Left lung (tissue), 10 donors: ENCODE measurements around the gene CHD5. TPM values are rescaled to one million over a fixed set of nuclear protein-coding genes. Genes with fewer than 3 reads are reported as not detected.

Experiments used
- ATAC-seq: fragments of 200-7000 bp; cut with Tn5 transposase; one replicate; pipeline ENCODE4 v1.9.1; 2020; ENCODE audit warnings: moderate library complexity
- DNase-seq, 4 donors: peaks; one replicate each; pipeline ENCODE4 v3.0.0-alpha.2; 2013 to 2020
- H3K27ac ChIP-seq, 2 donors: fragments of 200-600 bp; sonication (generic) in 1 of 2; one replicate each; pipeline versions ENCODE4 v1.5.0 to v1.8.0; 2020 to 2021
- H3K27me3 ChIP-seq, 2 donors: fragments of 200-600 bp; sonication (generic) in 1 of 2; one replicate each; pipeline versions ENCODE4 v1.5.0 to v1.8.0; 2020 to 2021
- H3K36me3 ChIP-seq, 2 donors: fragments of 200-600 bp; sonication (generic) in 1 of 2; one replicate each; pipeline versions ENCODE4 v1.5.0 to v1.8.0; 2020 to 2021
- H3K4me1 ChIP-seq, 2 donors: fragments of 200-600 bp; one replicate each; pipeline ENCODE4 v1.8.0; 2021
- H3K4me3 ChIP-seq, 2 donors: fragments of 200-600 bp; sonication (generic) in 1 of 2; one replicate each; pipeline versions ENCODE4 v1.5.0 to v1.8.0; 2020 to 2021; ENCODE audit warnings: mild to moderate bottlenecking in 1 of 2
- H3K9me3 ChIP-seq, 2 donors: fragments of 200-600 bp; sonication (generic) in 1 of 2; one replicate each; pipeline versions ENCODE4 v1.5.0 to v1.8.0; 2020 to 2021
- CTCF ChIP-seq, 2 donors: fragments of 200-600 bp; sonication (generic) in 1 of 2; IDR thresholded peaks; one replicate each; pipeline versions ENCODE4 v1.5.0 to v1.8.0; 2021; ENCODE audit warnings: antibody characterized with exemption in 2 of 2
- intact Hi-C, 2 donors: fragments of 100-400 bp; cut with DNase I; formaldehyde crosslinking; loops; one replicate each; pipeline versions ENCODE4 v1.11.2 to v1.14.2; 2022
- polyA plus RNA-seq, 6 donors: library from polyadenylated mRNA; unstranded; fragments of 120-200 nt; gene quantifications; one replicate each; pipeline ENCODE4 v1.2.1, GENCODE V29; 2013; ENCODE audit not compliant: insufficient read length in 6 of 6
- total RNA-seq, 2 donors: library from RNA; stranded (reverse); fragmentation: NEBNext Ultra II Directional; extraction: Animal tissue kit (Norgen Biotek cat#: 25700); gene quantifications; one replicate each; pipeline ENCODE4 v1.2.1, GENCODE V29; 2021
- donor health status: DM: no; HTN: yes; CAD: no.
- donor health status: DM: no; HTN: no; CAD: no.

The CHD5 gene
- total and polyA plus RNA-seq, 8 donors: 0.03 to 0.36 (median 0.13) TPM

DNA sequence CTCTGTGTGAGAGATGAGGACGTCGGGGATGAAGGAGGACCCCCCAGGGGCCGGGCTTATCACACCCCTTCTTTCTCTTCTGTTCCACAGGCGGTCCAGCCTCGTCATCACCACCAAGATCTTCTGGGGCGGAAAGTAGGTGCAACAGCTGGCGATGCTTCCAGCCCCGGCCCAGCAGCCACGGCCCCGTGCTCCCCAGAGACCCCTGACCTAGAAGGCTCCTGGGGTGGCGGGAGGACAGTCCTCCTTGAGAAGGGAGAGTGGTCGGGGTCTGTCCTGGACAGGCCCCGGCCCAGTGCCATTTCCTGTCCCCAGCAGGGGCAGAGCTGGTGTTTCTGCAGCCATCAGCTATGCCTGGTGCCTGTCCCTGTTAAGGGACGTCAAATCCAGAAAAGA lies 92.7 kb downstream of the CHD5 start:
- H3K36me3 ChIP-seq: peaks cover 0 to 73% of the 10 kb centered on the region in 2 donors
- H3K4me3 ChIP-seq: no peak overlapping the region
- H3K27me3 ChIP-seq: no peaks in the 10 kb centered on the region
- peaks cover 0 to 3% of the 10 kb centered on the region in 2 donors for H3K4me1 ChIP-seq
- DNase-seq: peak in 1 of 4 donors; percentile 66
- H3K27ac ChIP-seq: no peak overlapping the region
- TF ChIP-seq CTCF (IDR thresholded peaks at IDR 0.05): no peak
- H3K9me3 ChIP-seq: no peaks in the 10 kb centered on the region
- intact Hi-C loops: no loop called here
- ATAC-seq: no peak

- intact Hi-C loops: no loop called here
- no peak for TF ChIP-seq CTCF (IDR thresholded peaks at IDR 0.05)
- H3K27me3 ChIP-seq: no peaks in the 10 kb centered on the region
- DNase-seq: peak in 1 of 4 donors; percentile 69
- H3K36me3 ChIP-seq: peaks cover 0 to 73% of the 10 kb centered on the region in 2 donors
- no peak overlapping the region for H3K27ac ChIP-seq
- peaks cover 0 to 3% of the 10 kb centered on the region in 2 donors for H3K4me1 ChIP-seq
- no peaks in the 10 kb centered on the region for H3K9me3 ChIP-seq
- H3K4me3 ChIP-seq: no peak overlapping the region
- ATAC-seq: no peak
Measured at GRCh38 chr1:6086762-6087376, 93.3 kb downstream of the CHD5 start.

- H3K4me3 ChIP-seq: no peak overlapping the region
- H3K27ac ChIP-seq: no peak overlapping the region
- intact Hi-C loops: no loop called here
- no peaks in the 10 kb centered on the region for H3K27me3 ChIP-seq
- peaks cover 0 to 73% of the 10 kb centered on the region in 2 donors for H3K36me3 ChIP-seq
- H3K4me1 ChIP-seq: peaks cover 0 to 3% of the 10 kb centered on the region in 2 donors
- no peak for ATAC-seq
- DNase-seq: peak in 1 of 4 donors; percentile 61
- no peaks in the 10 kb centered on the region for H3K9me3 ChIP-seq
- no peak for TF ChIP-seq CTCF (IDR thresholded peaks at IDR 0.05)
Measured at GRCh38 chr1:6086358-6086757, 93.8 kb downstream of the CHD5 start.

- DNase-seq: peak in 1 of 4 donors; percentile 61
- peaks cover 0 to 75% of the 10 kb centered on the region in 2 donors for H3K36me3 ChIP-seq
- H3K27me3 ChIP-seq: no peaks in the 10 kb centered on the region
- ATAC-seq: no peak
- intact Hi-C loops: no loop called here
- no peak for TF ChIP-seq CTCF (IDR thresholded peaks at IDR 0.05)
- no peak overlapping the region for H3K4me3 ChIP-seq
- H3K27ac ChIP-seq: no peak overlapping the region
- H3K4me1 ChIP-seq: peaks cover 0 to 3% of the 10 kb centered on the region in 2 donors
- no peaks in the 10 kb centered on the region for H3K9me3 ChIP-seq
Measured at GRCh38 chr1:6085666-6086065, 94.5 kb downstream of the CHD5 start.

DNA sequence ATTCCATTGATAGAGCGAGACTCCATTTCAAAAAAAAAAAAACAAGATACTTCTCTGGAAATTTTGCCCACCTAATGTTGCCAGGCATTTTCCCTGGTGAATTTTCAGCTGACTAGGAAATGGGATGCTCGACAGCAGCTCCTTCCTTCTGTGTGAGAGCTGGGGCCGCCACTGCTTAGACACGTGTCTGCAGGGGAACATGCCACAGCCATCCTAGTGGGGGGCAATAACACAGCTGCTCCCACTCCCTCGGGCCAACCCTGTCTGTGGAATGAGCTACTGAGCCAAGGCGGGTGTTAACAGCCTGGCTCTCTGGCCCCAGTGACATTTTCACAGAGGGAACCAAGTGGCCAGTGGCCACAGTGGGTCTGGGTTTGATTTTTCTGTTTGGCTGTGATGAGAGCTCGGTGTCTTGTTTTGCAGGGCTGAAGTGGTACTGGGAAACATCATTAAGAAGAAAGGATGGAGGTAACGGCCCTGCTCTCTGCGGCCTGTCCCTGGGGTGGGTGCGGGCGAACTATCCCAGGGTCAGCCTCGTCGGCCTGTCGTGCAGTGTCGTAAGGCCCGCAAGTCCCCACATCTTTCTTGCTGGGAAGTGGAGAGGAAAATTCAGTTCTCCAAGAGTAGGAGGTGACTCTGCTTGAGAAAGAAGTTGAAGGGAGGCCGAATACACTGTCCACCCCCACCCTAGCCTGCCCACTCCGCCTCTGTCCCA lies 95.2 kb downstream of the CHD5 start:
- intact Hi-C loops: no loop called here
- TF ChIP-seq CTCF (IDR thresholded peaks at IDR 0.05): no peak
- H3K27me3 ChIP-seq: no peaks in the 10 kb centered on the region
- H3K9me3 ChIP-seq: no peaks in the 10 kb centered on the region
- H3K36me3 ChIP-seq: peaks cover 0 to 75% of the 10 kb centered on the region in 2 donors
- H3K4me1 ChIP-seq: peaks cover 0 to 3% of the 10 kb centered on the region in 2 donors
- H3K27ac ChIP-seq: no peak overlapping the region
- no peak overlapping the region for H3K4me3 ChIP-seq
- no peak for ATAC-seq
- peak in 1 of 4 donors; percentile 66 for DNase-seq
